ENCODE measurements around the gene KLLN.

Gene KLLN

DNA sequence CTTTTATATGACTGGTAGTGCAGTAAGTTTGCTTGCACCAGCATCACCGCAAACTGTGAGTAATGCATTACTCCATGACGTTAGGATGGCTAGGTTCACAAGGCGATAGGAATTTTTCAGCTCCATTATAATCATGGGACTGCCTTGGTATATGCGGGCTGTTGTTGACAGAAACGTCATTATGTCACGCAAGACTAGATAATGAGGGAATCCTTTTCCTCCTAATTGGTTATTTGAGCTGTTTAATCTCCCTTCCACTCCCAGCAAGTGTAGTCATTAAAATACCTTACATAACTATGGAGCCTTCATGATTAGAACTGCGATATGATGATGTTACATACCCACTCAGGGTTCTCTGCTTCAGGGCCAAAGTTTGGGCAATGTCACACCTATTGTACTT lies 17.3 kb downstream of the KLLN start:
- TF ChIP-seq, protein P1, sequence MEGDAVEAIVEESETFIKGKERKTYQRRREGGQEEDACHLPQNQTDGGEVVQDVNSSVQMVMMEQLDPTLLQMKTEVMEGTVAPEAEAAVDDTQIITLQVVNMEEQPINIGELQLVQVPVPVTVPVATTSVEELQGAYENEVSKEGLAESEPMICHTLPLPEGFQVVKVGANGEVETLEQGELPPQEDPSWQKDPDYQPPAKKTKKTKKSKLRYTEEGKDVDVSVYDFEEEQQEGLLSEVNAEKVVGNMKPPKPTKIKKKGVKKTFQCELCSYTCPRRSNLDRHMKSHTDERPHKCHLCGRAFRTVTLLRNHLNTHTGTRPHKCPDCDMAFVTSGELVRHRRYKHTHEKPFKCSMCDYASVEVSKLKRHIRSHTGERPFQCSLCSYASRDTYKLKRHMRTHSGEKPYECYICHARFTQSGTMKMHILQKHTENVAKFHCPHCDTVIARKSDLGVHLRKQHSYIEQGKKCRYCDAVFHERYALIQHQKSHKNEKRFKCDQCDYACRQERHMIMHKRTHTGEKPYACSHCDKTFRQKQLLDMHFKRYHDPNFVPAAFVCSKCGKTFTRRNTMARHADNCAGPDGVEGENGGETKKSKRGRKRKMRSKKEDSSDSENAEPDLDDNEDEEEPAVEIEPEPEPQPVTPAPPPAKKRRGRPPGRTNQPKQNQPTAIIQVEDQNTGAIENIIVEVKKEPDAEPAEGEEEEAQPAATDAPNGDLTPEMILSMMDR (IDR thresholded peaks at IDR 0.05; ENCODE audit: low read length): no peak
- TF ChIP-seq EZH2 (IDR thresholded peaks at IDR 0.05; ENCODE audit: borderline replicate concordance, low read length): no peak
- no peak overlapping the region for H2AFZ ChIP-seq (ENCODE audit: low read length)
- H3K9me2 ChIP-seq (ENCODE audit: low read depth, low read length): no peaks in the 10 kb centered on the region
- no peaks in the 10 kb centered on the region for H3K79me2 ChIP-seq (ENCODE audit: insufficient read depth, low read length)
- H3K9me3 ChIP-seq (ENCODE audit: low read length): no peaks in the 10 kb centered on the region
- no peak overlapping the region for H3K4me3 ChIP-seq (ENCODE audit: low read depth, low read length, poor library complexity, severe bottlenecking)
- H3K4me1 ChIP-seq (ENCODE audit: insufficient read depth, low read length, severe bottlenecking): peaks cover 5% of the 10 kb centered on the region
- H3F3A ChIP-seq (ENCODE audit: insufficient read depth, low read length): no peaks in the 10 kb centered on the region
- H4K20me1 ChIP-seq (ENCODE audit: insufficient read depth, low read length): no peaks in the 10 kb centered on the region
- H3K27me3 ChIP-seq (ENCODE audit: insufficient read depth, low read length): no peaks in the 10 kb centered on the region
- no peaks in the 10 kb centered on the region for H3K36me3 ChIP-seq (ENCODE audit: insufficient read depth, low read length)
- H3K27ac ChIP-seq (ENCODE audit: low read depth, low read length, poor library complexity, severe bottlenecking): no peak overlapping the region
- H3K9ac ChIP-seq (ENCODE audit: low read length): no peak overlapping the region
- H3K4me2 ChIP-seq (ENCODE audit: low read length): no peak overlapping the region

DNA sequence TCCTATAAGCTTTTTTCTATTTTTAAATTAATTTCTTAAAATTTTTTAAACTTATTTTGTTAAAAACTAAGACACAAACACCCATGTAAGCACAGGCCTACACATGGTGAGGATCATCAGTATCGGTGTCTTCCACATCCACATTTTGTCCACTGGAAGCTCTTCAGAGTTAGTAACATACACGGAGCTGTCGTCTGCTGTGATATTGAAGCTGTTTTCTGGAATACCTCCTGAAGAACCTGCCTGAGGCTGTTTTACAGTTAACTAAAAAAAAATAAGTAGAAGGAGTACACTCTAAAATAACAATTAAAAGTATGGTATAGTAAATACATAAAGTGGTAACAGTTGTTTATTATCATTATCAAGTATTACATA lies 17.7 kb downstream of the KLLN start:
- H4K20me1 ChIP-seq (ENCODE audit: insufficient read depth, low read length): no peaks in the 10 kb centered on the region
- H3K4me1 ChIP-seq (ENCODE audit: insufficient read depth, low read length, severe bottlenecking): peaks cover 1% of the 10 kb centered on the region
- no peak overlapping the region for H2AFZ ChIP-seq (ENCODE audit: low read length)
- no peak overlapping the region for H3K27ac ChIP-seq (ENCODE audit: low read depth, low read length, poor library complexity, severe bottlenecking)
- H3K9me3 ChIP-seq (ENCODE audit: low read length): no peaks in the 10 kb centered on the region
- TF ChIP-seq, protein P1 (IDR thresholded peaks at IDR 0.05; ENCODE audit: low read length): no peak
- TF ChIP-seq EZH2 (IDR thresholded peaks at IDR 0.05; ENCODE audit: borderline replicate concordance, low read length): no peak
- no peak overlapping the region for H3K9ac ChIP-seq (ENCODE audit: low read length)
- no peak overlapping the region for H3K4me3 ChIP-seq (ENCODE audit: low read depth, low read length, poor library complexity, severe bottlenecking)
- H3K36me3 ChIP-seq (ENCODE audit: insufficient read depth, low read length): no peaks in the 10 kb centered on the region
- H3K9me2 ChIP-seq (ENCODE audit: low read depth, low read length): no peaks in the 10 kb centered on the region
- no peak overlapping the region for H3K4me2 ChIP-seq (ENCODE audit: low read length)
- no peaks in the 10 kb centered on the region for H3F3A ChIP-seq (ENCODE audit: insufficient read depth, low read length)
- no peaks in the 10 kb centered on the region for H3K27me3 ChIP-seq (ENCODE audit: insufficient read depth, low read length)
- H3K79me2 ChIP-seq (ENCODE audit: insufficient read depth, low read length): no peaks in the 10 kb centered on the region

DNA sequence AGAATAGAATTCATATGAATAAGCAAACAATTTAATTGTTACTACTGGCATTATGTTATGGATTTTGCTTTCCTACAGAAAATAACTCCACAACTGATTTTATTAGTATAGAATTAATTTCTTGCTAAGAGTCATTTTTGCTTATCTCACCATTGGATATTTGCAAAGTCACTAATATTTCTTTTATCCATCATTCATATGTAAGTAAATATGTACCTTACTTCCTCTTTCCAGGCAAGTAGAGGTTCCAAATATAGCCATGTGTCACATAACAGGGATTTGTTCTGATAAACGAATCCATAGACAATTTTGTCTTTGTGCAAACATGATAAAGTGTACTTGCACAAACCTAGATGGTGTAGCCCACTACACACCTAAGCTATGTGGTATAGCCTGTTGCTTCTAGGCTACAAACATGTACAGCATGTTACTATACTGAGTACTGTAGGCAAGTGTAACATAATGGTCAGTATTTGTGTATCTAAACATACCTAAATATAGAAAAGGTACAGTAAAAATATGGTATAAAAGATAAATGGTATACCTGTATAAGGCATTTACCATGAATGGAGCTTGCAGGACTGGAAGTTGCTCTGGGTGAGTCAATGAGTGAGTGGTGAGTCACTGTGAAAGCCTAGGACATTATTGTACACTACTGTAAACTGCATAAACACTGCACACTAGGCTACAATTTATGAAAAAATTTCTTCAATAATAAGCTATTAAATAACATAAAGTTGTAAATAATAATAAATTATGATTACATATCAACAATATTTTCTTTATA lies 18.3 kb downstream of the KLLN start:
- H3K4me2 ChIP-seq (ENCODE audit: low read length): no peak overlapping the region
- H4K20me1 ChIP-seq (ENCODE audit: insufficient read depth, low read length): no peaks in the 10 kb centered on the region
- no peak overlapping the region for H3K4me3 ChIP-seq (ENCODE audit: low read depth, low read length, poor library complexity, severe bottlenecking)
- no peaks in the 10 kb centered on the region for H3K4me1 ChIP-seq (ENCODE audit: insufficient read depth, low read length, severe bottlenecking)
- H2AFZ ChIP-seq (ENCODE audit: low read length): no peak overlapping the region
- no peaks in the 10 kb centered on the region for H3F3A ChIP-seq (ENCODE audit: insufficient read depth, low read length)
- H3K36me3 ChIP-seq (ENCODE audit: insufficient read depth, low read length): no peaks in the 10 kb centered on the region
- no peaks in the 10 kb centered on the region for H3K9me3 ChIP-seq (ENCODE audit: low read length)
- H3K9me2 ChIP-seq (ENCODE audit: low read depth, low read length): no peaks in the 10 kb centered on the region
- TF ChIP-seq, protein P1 (IDR thresholded peaks at IDR 0.05; ENCODE audit: low read length): no peak
- TF ChIP-seq EZH2 (IDR thresholded peaks at IDR 0.05; ENCODE audit: borderline replicate concordance, low read length): no peak
- no peaks in the 10 kb centered on the region for H3K27me3 ChIP-seq (ENCODE audit: insufficient read depth, low read length)
- H3K9ac ChIP-seq (ENCODE audit: low read length): no peak overlapping the region
- H3K27ac ChIP-seq (ENCODE audit: low read depth, low read length, poor library complexity, severe bottlenecking): no peak overlapping the region
- no peaks in the 10 kb centered on the region for H3K79me2 ChIP-seq (ENCODE audit: insufficient read depth, low read length)

All from OCI-LY1 (cell line).